ENCODE results near the gene WDR35. TPM values are rescaled to one million over a fixed set of nuclear protein-coding genes. Genes with fewer than 3 reads are reported as not detected.

WDR35 gene
- total and polyA plus RNA-seq, 10 of the 15 experiments (the other 5 are each of a cell fraction or from before 2014, with no cell fraction given): 3.0 to 9.3 (median 6.3) TPM

GRCh38 chr2:20030224-20030623, 40.3 kb upstream of the WDR35 start (continued):
- TF ChIP-seq CEBPZ (IDR thresholded peaks at IDR 0.05; ENCODE audit: low read depth, low read length) (no peak), ASH2L (IDR thresholded peaks at IDR 0.05; ENCODE audit: borderline replicate concordance, low read depth) (no peak), FOS (IDR thresholded peaks at IDR 0.05; ENCODE audit: borderline replicate concordance, extremely low read depth, insufficient read length) (no peak)

- H3K4me2 ChIP-seq (ENCODE audit: control insufficient read depth, insufficient read depth): no peak overlapping the region
- no peaks in the 10 kb centered on the region for H3K4me1 ChIP-seq (ENCODE audit: control insufficient read depth, insufficient read depth, low read length)
- TF ChIP-seq SMARCA5 (IDR thresholded peaks at IDR 0.05) (no peak), ZNF592 (IDR thresholded peaks at IDR 0.05) (no peak), NRF1 (conservative IDR thresholded peaks at IDR 0.05; ENCODE audit: low read depth, low read length) (no peak), ETV6 (conservative IDR thresholded peaks at IDR 0.05 in 1 of 2, IDR thresholded peaks at IDR 0.05 in 1 of 2; ENCODE audit: borderline replicate concordance in 1 of 2, low read depth in 1 of 2) (no peak), PML (IDR thresholded peaks at IDR 0.05; ENCODE audit: low read length) (no peak), ZZZ3 (IDR thresholded peaks at IDR 0.05; ENCODE audit: control insufficient read depth, insufficient read length, low read depth) (no peak), IRF4 (IDR thresholded peaks at IDR 0.05; ENCODE audit: low read depth, low read length) (no peak), CHD1 (IDR thresholded peaks at IDR 0.05; ENCODE audit: low read depth, low read length) (no peak), JUNB (IDR thresholded peaks at IDR 0.05) (no peak), BCL11A (IDR thresholded peaks at IDR 0.05; ENCODE audit: low read depth, low read length) (no peak), EGR1 (IDR thresholded peaks at IDR 0.05; ENCODE audit: borderline replicate concordance in 1 of 2, low read depth in 2 of 2, low read length in 2 of 2) (no peak), SP1 (IDR thresholded peaks at IDR 0.05; ENCODE audit: low read depth, low read length) (no peak)
These were observed 38.0 kb upstream of the WDR35 start for GRCh38 chr2:20027705-20028434.

More at GRCh38 chr2:20027705-20028434, 38.0 kb upstream of the WDR35 start:
- CTCF ChIA-PET: interaction anchor here (0.5 to 2.5 kb wide), 2 partner anchors 12 to 15 kb away, joined by 3 to 12 read pairs; no protein-coding TSS in a partner anchor
- intact Hi-C loops (cut with micrococcal nuclease; ENCODE audit: unreplicated experiment): no loop called here
- POLR2A ChIA-PET: no interaction called here
- Histone ChIP-seq H2AFZ (ENCODE audit: control insufficient read depth, low read depth, low read length) (no peak overlapping the region), H3K4me3 (no peak overlapping the region), H3K9me3 (replicated peaks; ENCODE audit: control insufficient read depth, insufficient read depth, low read length) (no peaks in the 10 kb centered on the region; the same call in 1 of the 3 replicates), H3K27me3 (replicated peaks in 1 of 2; ENCODE audit: control insufficient read depth in 2 of 2, insufficient read depth in 2 of 2, low read length in 1 of 2) (no peaks in the 10 kb centered on the region), H4K20me1 (ENCODE audit: control insufficient read depth, insufficient read depth) (no peaks in the 10 kb centered on the region), H3K9ac (ENCODE audit: control insufficient read depth, insufficient read depth, low read length) (no peak overlapping the region), H3K79me2 (ENCODE audit: control insufficient read depth, insufficient read depth, low read length) (no peaks in the 10 kb centered on the region), H3K36me3 (ENCODE audit: control insufficient read depth in 2 of 2, insufficient read depth in 2 of 2, low read length in 1 of 2) (no peaks in the 10 kb centered on the region; a peak in 2 of 4 replicates), H3K27ac (ENCODE audit: control insufficient read depth, insufficient read depth) (no peak overlapping the region)
- SMC1A ChIA-PET (ENCODE audit: uncharacterized antibody, unreplicated experiment): interaction anchor here (1.8 to 2.0 kb wide), 2 partner anchors 12 to 30 kb away, joined by 5 to 7 read pairs; no protein-coding TSS in a partner anchor
- no TSS peak for BruUV-seq (replicated peaks)
- WGBS (ENCODE audit: insufficient coverage, insufficient replicate concordance, low lambda C conversion rate, missing lambda C conversion rate): 93% methylated on average over 3 of the region's 3 CpGs
- in situ Hi-C loops (cut with MboI): no loop called here
- DNase-seq (ENCODE audit: low read depth, low spot score) (no peak), FAIRE-seq (no peak), ATAC-seq (no peak)
- RAD21 ChIA-PET (ENCODE audit: unreplicated experiment): interaction anchor here (1.3 kb wide), 1 partner anchor 12 kb away, joined by 4 read pairs; no protein-coding TSS in a partner anchor

All from GM12878 (cell line).